H1 (cell line): ENCODE data around the gene IL2RG. TPM values are rescaled to one million over a fixed set of nuclear protein-coding genes. Genes with fewer than 3 reads are reported as not detected.

Experiments used
- CTCF ChIA-PET: fragments of 300-600 bp; sonication (Branson Sonifier 250); formaldehyde crosslinking; loops from one replicate; lab custom pipeline; 2021; ENCODE audit not compliant: partially characterized antibody; lab: Charles Lee
- POLR2A ChIA-PET: fragments of 300-600 bp; sonication (Branson Sonifier 250); formaldehyde crosslinking; loops from one replicate; lab custom pipeline; 2021; ENCODE audit warnings: inconsistent platforms; ENCODE audit not compliant: partially characterized antibody; lab: Charles Lee
- DNase-seq, 2 experiments: peaks; one replicate each; pipeline versions ENCODE4 v3.0.0 to v3.0.0-alpha.2; 2010 to 2022; ENCODE audit warnings: low spot score in 2 of 2, low read depth in 1 of 2, mixed read lengths in 1 of 2
- FAIRE-seq: peaks from 2 replicates; lab custom pipeline; 2011; peaks lifted over from hg19 to GRCh38; lab: Jason Lieb, UNC
- H2AFZ ChIP-seq: 2 replicates; pipeline ENCODE4 v1.8.1; 2012; ENCODE audit warnings: low read length, inconsistent platforms
- H2AK5ac ChIP-seq: 2 replicates; pipeline ENCODE4 v1.6.1; 2013; ENCODE audit warnings: low read depth, low read length
- H2BK120ac ChIP-seq: replicated peaks from 2 replicates; pipeline ENCODE3; 2013; ENCODE audit warnings: low read depth, low read length, inconsistent platforms
- H2BK12ac ChIP-seq: 2 replicates; pipeline ENCODE4 v1.6.1; 2013; ENCODE audit warnings: low read depth, low read length
- H2BK15ac ChIP-seq: 2 replicates; pipeline ENCODE4 v1.6.1; 2013; ENCODE audit warnings: low read length
- H2BK20ac ChIP-seq: 2 replicates; pipeline ENCODE4 v1.6.1; 2013; ENCODE audit warnings: low read length
- H2BK5ac ChIP-seq: 2 replicates; pipeline ENCODE4 v1.6.1; 2013; ENCODE audit warnings: low read depth, low read length
- H3K14ac ChIP-seq: 2 replicates; pipeline ENCODE4 v1.6.1; 2013; ENCODE audit warnings: inconsistent platforms; ENCODE audit not compliant: insufficient read length
- H3K18ac ChIP-seq: 2 replicates; pipeline ENCODE4 v1.6.1; 2013; ENCODE audit warnings: low read length; ENCODE audit errors: extremely low read depth
- H3K23ac ChIP-seq: 2 replicates; pipeline ENCODE4 v1.6.1; 2013; ENCODE audit warnings: inconsistent platforms; ENCODE audit not compliant: insufficient read length
- H3K23me2 ChIP-seq: 2 replicates; pipeline ENCODE4 v1.6.1; 2013; ENCODE audit warnings: low read depth, low read length
- H3K27ac ChIP-seq: 2 replicates; pipeline ENCODE4 v1.6.1; 2011; ENCODE audit warnings: low read depth, low read length, inconsistent platforms
- H3K27me3 ChIP-seq, 4 experiments: replicated peaks in 1 of 4; 1 replicate in 1 of 4; 2 replicates in 3 of 4; pipeline versions ENCODE4 v1.6.1 to v1.8.1; 2011 to 2013; ENCODE audit warnings: low read length in 3 of 4, mild to moderate bottlenecking in 3 of 4, inconsistent platforms in 2 of 4, mixed read lengths in 2 of 4, moderate library complexity in 1 of 4; ENCODE audit not compliant: control insufficient read depth in 3 of 4, insufficient read depth in 3 of 4; ENCODE audit errors: extremely low read depth in 1 of 4
- H3K36me3 ChIP-seq, 4 experiments: 2 replicates each; pipeline versions ENCODE4 v1.6.1 to v1.8.1; 2011 to 2013; ENCODE audit warnings: mild to moderate bottlenecking in 4 of 4, low read length in 3 of 4, moderate library complexity in 2 of 4, control low read depth in 1 of 4, inconsistent platforms in 1 of 4; ENCODE audit not compliant: insufficient read depth in 4 of 4, control insufficient read depth in 2 of 4
- H3K4ac ChIP-seq: replicated peaks from 2 replicates; pipeline ENCODE3; 2013; ENCODE audit warnings: low read length, low read depth, mixed read lengths, inconsistent platforms; ENCODE audit not compliant: insufficient read length
- H3K4me1 ChIP-seq, 4 experiments: replicated peaks in 1 of 4; 1 replicate in 1 of 4; 2 replicates in 3 of 4; pipeline versions ENCODE4 v1.6.1 to v1.8.1; 2011 to 2013; ENCODE audit warnings: low read length in 3 of 4, inconsistent platforms in 2 of 4, mixed read lengths in 1 of 4; ENCODE audit not compliant: insufficient read depth in 4 of 4, control insufficient read depth in 3 of 4
- H3K4me2 ChIP-seq, 2 experiments: 2 replicates each; pipeline versions ENCODE4 v1.6.1 to v1.8.1; 2011 to 2013; ENCODE audit warnings: low read depth in 2 of 2, low read length in 2 of 2, control low read depth in 1 of 2, inconsistent platforms in 1 of 2, mild to moderate bottlenecking in 1 of 2; ENCODE audit not compliant: insufficient read depth in 1 of 2
- H3K4me3 ChIP-seq, 4 experiments: fragments of 200-600, 300-600 bp in 1 of 4; sonication (generic), shearing (Covaris generic), sonication (Bioruptor Twin) in 1 of 4; 2 replicates each; pipeline versions ENCODE4 v1.5.1 to v1.8.1; 2011 to 2016; ENCODE audit warnings: low read length in 4 of 4, low read depth in 3 of 4, control low read depth in 2 of 4, inconsistent platforms in 2 of 4, mild to moderate bottlenecking in 2 of 4, mixed read lengths in 1 of 4, moderate library complexity in 1 of 4; ENCODE audit not compliant: insufficient read depth in 2 of 4; ENCODE audit errors: extremely low read depth in 1 of 4
- H3K56ac ChIP-seq: replicated peaks from 2 replicates; pipeline ENCODE3; 2013; ENCODE audit warnings: low read depth, mild to moderate bottlenecking, mixed read lengths, low read length, inconsistent platforms; ENCODE audit not compliant: insufficient read length
- H3K79me1 ChIP-seq: 2 replicates; pipeline ENCODE4 v1.6.1; 2013; ENCODE audit warnings: low read depth, low read length, control low read depth
- H3K79me2 ChIP-seq, 2 experiments: 2 replicates each; pipeline versions ENCODE4 v1.6.1 to v1.8.1; 2012 to 2013; ENCODE audit warnings: low read length in 2 of 2, mild to moderate bottlenecking in 2 of 2, inconsistent platforms in 1 of 2; ENCODE audit not compliant: insufficient read depth in 2 of 2, control insufficient read depth in 1 of 2
- H3K9ac ChIP-seq, 4 experiments: replicated peaks in 1 of 4; 1 replicate in 1 of 4; 2 replicates in 3 of 4; pipeline versions ENCODE4 v1.6.1 to v1.8.1; 2011 to 2013; ENCODE audit warnings: low read depth in 3 of 4, low read length in 3 of 4, control low read depth in 2 of 4, mild to moderate bottlenecking in 2 of 4, moderate library complexity in 2 of 4, inconsistent platforms in 1 of 4; ENCODE audit errors: extremely low read depth in 1 of 4
- H3K9me3 ChIP-seq, 2 experiments: 2 replicates each; pipeline versions ENCODE4 v1.6.1 to v1.8.1; 2012 to 2013; ENCODE audit warnings: mild to moderate bottlenecking in 2 of 2, moderate library complexity in 2 of 2, control low read depth in 1 of 2, inconsistent platforms in 1 of 2, low read depth in 1 of 2, low read length in 1 of 2, mixed read lengths in 1 of 2; ENCODE audit not compliant: insufficient read depth in 2 of 2
- H4K20me1 ChIP-seq, 2 experiments: replicated peaks in 1 of 2; 2 replicates each; pipeline versions ENCODE3 to v1.8.1; 2011 to 2013; ENCODE audit warnings: inconsistent platforms in 2 of 2, low read length in 2 of 2, mild to moderate bottlenecking in 1 of 2; ENCODE audit not compliant: insufficient read depth in 2 of 2, control insufficient read depth in 1 of 2
- H4K5ac ChIP-seq: 2 replicates; pipeline ENCODE4 v1.6.1; 2013; ENCODE audit warnings: low read length, low read depth, mixed read lengths, inconsistent platforms; ENCODE audit not compliant: insufficient read length
- H4K8ac ChIP-seq: 2 replicates; pipeline ENCODE4 v1.8.0; 2013; ENCODE audit warnings: mild to moderate bottlenecking, moderate library complexity, low read length, inconsistent platforms; ENCODE audit not compliant: insufficient read depth; ENCODE audit errors: extremely low read depth
- H4K91ac ChIP-seq: replicated peaks from 2 replicates; pipeline ENCODE3; 2013; ENCODE audit warnings: low read length, mixed read lengths, inconsistent platforms; ENCODE audit not compliant: insufficient read length
- CTBP2 ChIP-seq: IDR thresholded peaks from 2 replicates; pipeline ENCODE4 v1.7.0; 2011; ENCODE audit warnings: borderline replicate concordance, mild to moderate bottlenecking, moderate library complexity, mixed read lengths, low read length; ENCODE audit not compliant: insufficient read depth, insufficient read length
- E2F6 ChIP-seq: IDR thresholded peaks from 2 replicates; pipeline ENCODE4 v1.6.1; 2012; ENCODE audit warnings: inconsistent platforms
- EP300 ChIP-seq, 2 experiments: IDR thresholded peaks; 1 replicate in 1 of 2; 2 replicates in 1 of 2; pipeline ENCODE4 v1.6.1; 2011 to 2012; ENCODE audit warnings: low read depth in 2 of 2, low read length in 2 of 2, mild to moderate bottlenecking in 2 of 2, borderline replicate concordance in 1 of 2, inconsistent platforms in 1 of 2, moderate library complexity in 1 of 2
- GABPA ChIP-seq: IDR thresholded peaks from 2 replicates; pipeline ENCODE4 v1.6.1; 2011; ENCODE audit warnings: mild to moderate bottlenecking, low read length, moderate library complexity, borderline replicate concordance; ENCODE audit not compliant: insufficient read depth
- GTF2F1 ChIP-seq: IDR thresholded peaks from 2 replicates; pipeline ENCODE4 v1.6.1; 2012; ENCODE audit warnings: low read depth, low read length, improper control_type of control experiment, borderline replicate concordance
- HDAC2 ChIP-seq, 2 experiments: fragments of 300-600 bp in 1 of 2; sonication (generic) in 1 of 2; IDR thresholded peaks; 2 replicates each; pipeline ENCODE4 v1.6.1; 2011 to 2012; ENCODE audit warnings: low read depth in 2 of 2, low read length in 2 of 2, mild to moderate bottlenecking in 2 of 2, moderate library complexity in 2 of 2, borderline replicate concordance in 1 of 2, inconsistent platforms in 1 of 2
- JUN ChIP-seq: IDR thresholded peaks from 2 replicates; pipeline ENCODE4 v1.6.1; 2011; ENCODE audit warnings: low read depth, mild to moderate bottlenecking, improper control_type of control experiment, low read length
- KDM1A ChIP-seq: fragments of 200-600, 300-600 bp; sonication (generic); IDR thresholded peaks from 2 replicates; pipeline ENCODE4 v1.7.1; 2016; ENCODE audit warnings: mild to moderate bottlenecking, low read length, borderline replicate concordance
- MAFK ChIP-seq: IDR thresholded peaks from 2 replicates; pipeline ENCODE4 v1.6.1; 2012; ENCODE audit warnings: low read depth, mild to moderate bottlenecking, improper control_type of control experiment, low read length
- NANOG ChIP-seq: IDR thresholded peaks from 2 replicates; pipeline ENCODE4 v1.6.1; 2011; ENCODE audit warnings: low read length, low read depth, mild to moderate bottlenecking, inconsistent platforms; ENCODE audit not compliant: insufficient read depth, poor library complexity, severe bottlenecking
- POLR2A ChIP-seq, 2 experiments: IDR thresholded peaks; 1 replicate in 1 of 2; 2 replicates in 1 of 2; pipeline ENCODE4 v1.6.1; 2011; ENCODE audit warnings: low read depth in 2 of 2, low read length in 2 of 2, mild to moderate bottlenecking in 2 of 2; ENCODE audit errors: control extremely low read depth in 1 of 2
- POU5F1 ChIP-seq: IDR thresholded peaks from 2 replicates; pipeline ENCODE4 v1.6.1; 2011; ENCODE audit warnings: low read depth, mild to moderate bottlenecking, low read length, moderate library complexity
- SIRT6 ChIP-seq: IDR thresholded peaks from one replicate; pipeline ENCODE4 v1.7.1; 2012; ENCODE audit warnings: low read length, inconsistent platforms
- YY1 ChIP-seq: IDR thresholded peaks from 2 replicates; pipeline ENCODE4 v1.6.1; 2011; ENCODE audit warnings: low read depth, mild to moderate bottlenecking, low read length
- WGBS, 2 experiments: shearing (Covaris generic) in 1 of 2; methylation state at CpG; one replicate each; pipeline versions ENCODE4 v1.1.6 to v1.1.7; 2013 to 2015; ENCODE audit warnings: low lambda C conversion rate in 2 of 2, mixed read lengths in 2 of 2, inconsistent platforms in 1 of 2, low coverage in 1 of 2, missing lambda C conversion rate in 1 of 2; ENCODE audit not compliant: insufficient replicate concordance in 2 of 2, insufficient coverage in 1 of 2, insufficient read length in 1 of 2; ENCODE audit errors: extremely low coverage in 1 of 2, missing lambda C conversion rate in 1 of 2; 5-methylcytosine and 5-hydroxymethylcytosine counted together
- polyA plus RNA-seq, 7 experiments: library from polyadenylated mRNA; depleted of rRNA in 3 of 7; stranded (reverse) in 5 of 7; unstranded in 2 of 7; fragments of >200 nt in 5 of 7; fragments of 200-250 nt in 2 of 7; gene quantifications; 1 replicate in 5 of 7; 2 replicates in 1 of 7; 4 replicates in 1 of 7; pipeline versions ENCODE4 v1.2.1 to v1.2.3, GENCODE V29; 2011 to 2013; ENCODE audit warnings: missing spikeins in 2 of 7, mixed read lengths in 2 of 7
- total RNA-seq: library from RNA; stranded (reverse); fragmentation: NEBNext Ultra II Directional; extraction: Animal tissue kit (Norgen Biotek cat#: 25700); gene quantifications from 2 replicates; pipeline ENCODE4 v1.2.1, GENCODE V29; 2021

IL2RG gene
- total and polyA plus RNA-seq, 2 of the 8 experiments (the other 6 are each of a cell fraction or from before 2014, with no cell fraction given), result not detected

DNA sequence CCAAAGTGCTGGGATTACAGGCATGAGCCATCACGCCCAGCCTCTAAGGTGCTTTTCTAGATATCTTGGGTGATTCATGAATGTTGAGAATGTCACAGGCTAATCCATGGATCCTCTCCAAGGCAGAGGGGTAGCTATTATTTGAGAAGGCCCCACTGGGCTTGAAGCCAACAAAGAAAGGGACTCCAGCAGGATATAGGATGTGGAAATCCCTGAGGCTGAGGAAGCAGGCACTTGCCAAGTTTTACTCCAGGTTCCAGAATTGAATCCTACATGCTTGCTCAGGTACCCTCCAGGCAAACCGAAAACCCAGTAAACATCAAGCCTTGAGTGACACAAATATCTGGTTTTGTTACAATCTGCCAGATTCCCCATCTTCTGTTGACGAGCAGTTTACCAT is 49.1 kb upstream of the IL2RG start:
- H4K5ac ChIP-seq, result no peak overlapping the region
- H3K79me1 ChIP-seq, result no peaks in the 10 kb centered on the region
- DNase-seq (no peak), FAIRE-seq (no peak)
- H3K56ac ChIP-seq, result no peak overlapping the region
- H3K23me2 ChIP-seq, result no peaks in the 10 kb centered on the region; the same call in 1 of the 2 replicates
- POLR2A ChIA-PET, result no interaction called here
- CTCF ChIA-PET, result no interaction called here
- H2BK20ac ChIP-seq, result no peak overlapping the region
- H3K4ac ChIP-seq, result no peak overlapping the region
- H3K4me3 ChIP-seq, result no peak overlapping the region
- no peak overlapping the region for H3K23ac ChIP-seq
- no peak overlapping the region for H2AFZ ChIP-seq
- H3K4me2 ChIP-seq, result no peak overlapping the region
- H2BK5ac ChIP-seq, result no peak overlapping the region
- no peak overlapping the region for H3K14ac ChIP-seq
- no peaks in the 10 kb centered on the region for H4K20me1 ChIP-seq
- no peak overlapping the region for H3K18ac ChIP-seq
- no peak overlapping the region for H2BK120ac ChIP-seq
- no peak overlapping the region for H3K9ac ChIP-seq
- no peaks in the 10 kb centered on the region for H3K79me2 ChIP-seq
- no peaks in the 10 kb centered on the region for H3K27me3 ChIP-seq
- WGBS, 2 experiments, result 91% methylated on average over 3 of the region's 3 CpGs; no CpG with 5 or more reads in 1 of the 2 experiments
- H4K8ac ChIP-seq, result no peak overlapping the region
- H3K4me1 ChIP-seq, result no peaks in the 10 kb centered on the region
- no peak overlapping the region for H4K91ac ChIP-seq
- H2BK12ac ChIP-seq, result no peak overlapping the region
- H3K36me3 ChIP-seq, result peaks cover 0 to 7% (median 2%) of the 10 kb centered on the region in 4 experiments; a peak in 4 of 8 replicates
- no peak overlapping the region for H2BK15ac ChIP-seq
- H3K27ac ChIP-seq, result no peak overlapping the region
- H3K9me3 ChIP-seq, result no peaks in the 10 kb centered on the region
- no peak overlapping the region for H2AK5ac ChIP-seq
- TF ChIP-seq YY1 (no peak), POU5F1 (no peak), HDAC2 (IDR thresholded peaks at IDR 0.05; ENCODE audit: borderline replicate concordance in 1 of 2, low read depth in 2 of 2, low read length in 2 of 2) (no peak), JUN (no peak), NANOG (no peak), E2F6 (no peak), MAFK (no peak), POLR2A (IDR thresholded peaks at IDR 0.05; ENCODE audit: control extremely low read depth in 1 of 2, low read depth in 2 of 2, low read length in 2 of 2) (no peak), GABPA (no peak), GTF2F1 (no peak), EP300 (IDR thresholded peaks at IDR 0.05; ENCODE audit: borderline replicate concordance in 1 of 2, low read depth in 2 of 2, low read length in 2 of 2) (no peak), SIRT6 (no peak), CTBP2 (no peak), KDM1A (no peak)
